T47D (cell line): Measurements from ENCODE around the gene TPST2.
A peak's percentile ranks its signal among the peaks of the same experiment; 100 is the strongest.

Source experiments
- DNase-seq, 2 experiments: peaks; one replicate each; pipeline versions ENCODE4 v3.0.0 to v3.0.0-alpha.2; 2011 to 2012; ENCODE audit warnings: low read depth in 1 of 2, low spot score in 1 of 2
- JUND ChIP-seq: IDR thresholded peaks from 2 replicates; pipeline ENCODE4 v1.6.1; 2012; ENCODE audit warnings: low read depth
- in situ Hi-C: cut with HindIII; loops from 2 replicates; pipeline ENCODE4 v1.10.0; 2016; ENCODE audit warnings: low sequenced_read_pairs, low pct_unique_long_range_greater_than_20kb

The TPST2 gene

GRCh38 chr22:26553056-26553752, 36.7 kb downstream of the TPST2 start:
- in situ Hi-C loops: no loop called here
- DNase-seq: peak in 1 of 2 experiments; percentile 18
- TF ChIP-seq JUND: no peak

- in situ Hi-C loops: no loop called here
- DNase-seq: no peak
- no peak for TF ChIP-seq JUND
Observed at GRCh38 chr22:26552466-26552865, 37.5 kb downstream of the TPST2 start.

GRCh38 chr22:26551568-26551967, 38.4 kb downstream of the TPST2 start:
- TF ChIP-seq JUND: no peak
- no peak for DNase-seq
- in situ Hi-C loops: no loop called here

- DNase-seq: no peak
- in situ Hi-C loops: no loop called here
- no peak for TF ChIP-seq JUND
Observed at GRCh38 chr22:26550498-26551033, 39.4 kb downstream of the TPST2 start.

- no peak for TF ChIP-seq JUND
- DNase-seq: no peak
- in situ Hi-C loops: no loop called here
Observed at GRCh38 chr22:26549902-26550497, 39.9 kb downstream of the TPST2 start.

GRCh38 chr22:26548984-26549383, 40.9 kb downstream of the TPST2 start:
- TF ChIP-seq JUND: peak; percentile 76; the same call in 1 of the 2 replicates
- peak; percentile 55 to 94 for DNase-seq
- in situ Hi-C loops: no loop called here

GRCh38 chr22:26548303-26548702, 41.6 kb downstream of the TPST2 start:
- DNase-seq: no peak
- in situ Hi-C loops: no loop called here
- no peak for TF ChIP-seq JUND

GRCh38 chr22:26547837-26548236, 42.1 kb downstream of the TPST2 start:
- no peak for DNase-seq
- no peak for TF ChIP-seq JUND
- in situ Hi-C loops: no loop called here

GRCh38 chr22:26547426-26547825, 42.5 kb downstream of the TPST2 start:
- in situ Hi-C loops: no loop called here
- no peak for DNase-seq
- no peak for TF ChIP-seq JUND

- no peak for TF ChIP-seq JUND
- no peak for DNase-seq
- in situ Hi-C loops: no loop called here
Observed at GRCh38 chr22:26546282-26546681, 43.6 kb downstream of the TPST2 start.

- DNase-seq: no peak
- no peak for TF ChIP-seq JUND
- in situ Hi-C loops: no loop called here
Observed at GRCh38 chr22:26545827-26546226, 44.1 kb downstream of the TPST2 start.

- in situ Hi-C loops: no loop called here
- DNase-seq: peak in 1 of 2 experiments; percentile 41
- TF ChIP-seq JUND: no peak
Observed at GRCh38 chr22:26545385-26545784, 44.5 kb downstream of the TPST2 start.

- in situ Hi-C loops: no loop called here
- no peak for TF ChIP-seq JUND
- no peak for DNase-seq
Observed at GRCh38 chr22:26544489-26544888, 45.4 kb downstream of the TPST2 start.
